HEK293T (cell line): ENCODE measurements around the gene ANXA3.

ENCODE experiments used
- CTCF ChIA-PET: fragments of 350-600 bp; formaldehyde crosslinking; extraction: SDS; loops from one replicate; lab custom pipeline; 2021; ENCODE audit warnings: antibody characterized with exemption, inconsistent platforms; lab: Yijun Ruan, JAX
- POLR2A ChIA-PET: fragments of 350-600 bp; formaldehyde crosslinking; extraction: SDS; loops from one replicate; lab custom pipeline; 2020; ENCODE audit warnings: antibody characterized with exemption, inconsistent platforms; lab: Yijun Ruan, JAX
- DNase-seq: peaks from one replicate; pipeline ENCODE4 v3.0.0; 2012; ENCODE audit warnings: mixed read lengths; ENCODE audit errors: extremely low spot score
- ARNT ChIP-seq: fragments of 450-650 bp; IDR thresholded peaks from 2 replicates; pipeline ENCODE4 v1.6.1; 2017; ENCODE audit warnings: mild to moderate bottlenecking
- BHLHE40 ChIP-seq: fragments of 450-650 bp; IDR thresholded peaks from 2 replicates; pipeline ENCODE4 v1.6.1; 2016; ENCODE audit warnings: mild to moderate bottlenecking, moderate library complexity, borderline replicate concordance
- CTBP1 ChIP-seq: fragments of 450-650 bp; IDR thresholded peaks from 2 replicates; pipeline ENCODE4 v1.6.1; 2016; ENCODE audit warnings: borderline replicate concordance
- ELF4 ChIP-seq: fragments of 450-650 bp; IDR thresholded peaks from 2 replicates; pipeline ENCODE4 v1.6.1; 2017; ENCODE audit warnings: antibody characterized with exemption
- FOXA1 ChIP-seq: fragments of 450-650 bp; IDR thresholded peaks from 2 replicates; pipeline ENCODE4 v1.6.1; 2016; ENCODE audit warnings: mild to moderate bottlenecking
- FOXK2 ChIP-seq: fragments of 450-650 bp; IDR thresholded peaks from 2 replicates; pipeline ENCODE4 v1.6.1; 2016; ENCODE audit warnings: mild to moderate bottlenecking
- FOXM1 ChIP-seq: fragments of 450-650 bp; IDR thresholded peaks from 2 replicates; pipeline ENCODE4 v1.6.1; 2017; ENCODE audit warnings: mild to moderate bottlenecking, borderline replicate concordance
- HDGF ChIP-seq: fragments of 450-650 bp; IDR thresholded peaks from 2 replicates; pipeline ENCODE4 v1.6.1; 2017; ENCODE audit warnings: antibody characterized with exemption, borderline replicate concordance
- L3MBTL2 ChIP-seq: fragments of 450-650 bp; conservative IDR thresholded peaks from 2 replicates; pipeline ENCODE4 v1.6.1; 2016; ENCODE audit warnings: mild to moderate bottlenecking
- LEF1 ChIP-seq: fragments of 450-650 bp; IDR thresholded peaks from 2 replicates; pipeline ENCODE4 v1.6.1; 2017; ENCODE audit warnings: mild to moderate bottlenecking, borderline replicate concordance
- NFRKB ChIP-seq: fragments of 450-650 bp; IDR thresholded peaks from 2 replicates; pipeline ENCODE4 v1.6.1; 2016; ENCODE audit warnings: mild to moderate bottlenecking, moderate library complexity
- PKNOX1 ChIP-seq: fragments of 450-650 bp; IDR thresholded peaks from 2 replicates; pipeline ENCODE4 v1.6.1; 2016
- SP1 ChIP-seq: fragments of 450-650 bp; IDR thresholded peaks from 2 replicates; pipeline ENCODE4 v1.6.1; 2017
- SUZ12 ChIP-seq: fragments of 450-650 bp; IDR thresholded peaks from 2 replicates; pipeline ENCODE4 v1.6.1; 2016; ENCODE audit warnings: mild to moderate bottlenecking
- TARDBP ChIP-seq: fragments of 450-650 bp; IDR thresholded peaks from 2 replicates; pipeline ENCODE4 v1.6.1; 2016
- ZNF384 ChIP-seq: fragments of 450-650 bp; IDR thresholded peaks from 2 replicates; pipeline ENCODE4 v1.6.1; 2016

Gene ANXA3

DNA sequence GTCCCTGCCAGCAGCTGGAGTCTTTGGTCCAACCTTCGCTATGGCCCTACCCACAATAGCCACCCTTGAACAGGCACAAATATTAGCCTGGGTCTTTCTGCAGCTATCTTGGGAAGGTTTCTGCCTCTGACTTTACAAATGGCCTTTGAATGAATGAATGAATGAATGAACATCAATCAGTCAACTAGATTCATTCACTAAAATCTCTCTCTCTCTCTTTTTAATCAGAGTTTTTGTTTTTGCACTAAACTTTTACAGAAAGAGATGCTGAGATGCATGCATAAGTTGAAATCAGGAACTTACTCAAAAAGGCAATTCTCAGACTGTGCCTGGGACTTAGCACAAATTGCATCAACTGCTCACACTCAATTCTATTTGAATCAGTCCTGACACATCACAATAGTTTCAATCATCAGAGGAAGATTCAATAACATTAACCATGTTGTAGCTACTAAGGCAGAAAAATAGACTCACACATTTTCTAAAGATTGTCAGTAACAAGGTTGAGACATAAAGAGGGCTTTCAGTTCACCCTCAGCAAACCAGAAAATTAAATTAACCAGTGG is 55.0 kb downstream of the ANXA3 start:
- DNase-seq, result no peak
- CTCF ChIA-PET, result no interaction called here
- POLR2A ChIA-PET, result no interaction called here
- TF ChIP-seq TARDBP, result no peak
- TF ChIP-seq ELF4, result no peak
- no peak for TF ChIP-seq FOXA1
- TF ChIP-seq CTBP1, result no peak
- no peak for TF ChIP-seq ZNF384
- TF ChIP-seq SP1, result no peak
- TF ChIP-seq NFRKB, result no peak
- TF ChIP-seq FOXK2, result no peak
- no peak for TF ChIP-seq LEF1
- no peak for TF ChIP-seq SUZ12
- no peak for TF ChIP-seq BHLHE40
- no peak for TF ChIP-seq HDGF
- TF ChIP-seq L3MBTL2, result no peak

- ChIA-PET CTCF (interaction anchor here (1.0 kb wide), 1 partner anchor 168 kb away, joined by 3 read pairs; no protein-coding TSS in a partner anchor), POLR2A (no interaction called here)
- no peak for DNase-seq
- TF ChIP-seq TARDBP, result no peak
- no peak for TF ChIP-seq ZNF384
- TF ChIP-seq FOXK2, result no peak
- no peak for TF ChIP-seq CTBP1
- TF ChIP-seq PKNOX1, result no peak
- TF ChIP-seq L3MBTL2, result no peak
- no peak for TF ChIP-seq NFRKB
- TF ChIP-seq SUZ12, result no peak
Observed at GRCh38 chr4:78608684-78609083, 57.1 kb downstream of the ANXA3 start.

DNA sequence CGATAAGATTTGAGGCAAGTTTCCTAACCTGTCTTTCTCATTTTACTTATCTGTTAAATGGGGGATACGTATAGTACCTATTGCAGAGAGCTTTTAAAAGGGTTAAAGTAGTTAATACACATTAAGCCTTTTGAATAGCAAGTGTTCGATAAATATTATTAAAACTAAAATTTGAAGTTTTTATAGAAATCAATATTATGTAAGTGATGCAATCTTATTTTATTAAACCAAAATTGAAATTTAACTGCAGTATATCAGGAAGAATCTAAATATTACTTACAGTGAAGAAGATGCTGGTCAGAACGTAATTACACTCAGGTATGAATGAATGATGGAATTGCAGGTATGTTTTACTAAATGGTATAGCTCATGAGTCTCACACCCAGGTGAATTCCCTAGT is 58.0 kb downstream of the ANXA3 start:
- CTCF ChIA-PET, result interaction anchor here (0.6 to 1.4 kb wide), 3 partner anchors 11 to 167 kb away, joined by 3 to 5 read pairs (median 4); no protein-coding TSS in a partner anchor
- TF ChIP-seq LEF1, result no peak
- no peak for TF ChIP-seq BHLHE40
- no peak for TF ChIP-seq FOXM1
- TF ChIP-seq FOXA1, result no peak
- no peak for TF ChIP-seq SP1
- TF ChIP-seq CTBP1, result no peak
- TF ChIP-seq L3MBTL2, result no peak
- no peak for TF ChIP-seq PKNOX1
- TF ChIP-seq ELF4, result no peak
- no peak for TF ChIP-seq ARNT
- TF ChIP-seq SUZ12, result no peak
- no peak for TF ChIP-seq ZNF384
- TF ChIP-seq NFRKB, result no peak
- TF ChIP-seq HDGF, result no peak
- no peak for TF ChIP-seq FOXK2
- no peak for DNase-seq
- POLR2A ChIA-PET, result no interaction called here

- CTCF ChIA-PET, result interaction anchor here (1.4 kb wide), 1 partner anchor 34 kb away, joined by 4 read pairs; no protein-coding TSS in a partner anchor
- TF ChIP-seq LEF1 (no peak), SUZ12 (no peak), FOXK2 (no peak), PKNOX1 (no peak), BHLHE40 (no peak), L3MBTL2 (no peak), SP1 (no peak), FOXA1 (no peak), CTBP1 (no peak), ARNT (no peak), HDGF (no peak), NFRKB (no peak), FOXM1 (no peak)
- POLR2A ChIA-PET, result no interaction called here
- DNase-seq, result no peak
Observed at GRCh38 chr4:78610546-78611214, 59.1 kb downstream of the ANXA3 start.

- TF ChIP-seq SP1 (no peak), CTBP1 (no peak), ZNF384 (no peak), FOXM1 (no peak), FOXA1 (no peak), LEF1 (no peak)
- DNase-seq, result no peak
- ChIA-PET POLR2A (no interaction called here), CTCF (interaction anchor here (1.4 kb wide), 1 partner anchor 34 kb away, joined by 4 read pairs; no protein-coding TSS in a partner anchor)
Observed at GRCh38 chr4:78611215-78611558, 59.6 kb downstream of the ANXA3 start.
